ENCODE data around the gene PXK. TPM values are rescaled to one million over a fixed set of nuclear protein-coding genes. Genes with fewer than 3 reads are reported as not detected.

PXK gene
- polyA plus RNA-seq, 1 donor (not counting 4 experiments of a cell fraction or from before 2014, with no cell fraction given), result 12.2 TPM

DNA sequence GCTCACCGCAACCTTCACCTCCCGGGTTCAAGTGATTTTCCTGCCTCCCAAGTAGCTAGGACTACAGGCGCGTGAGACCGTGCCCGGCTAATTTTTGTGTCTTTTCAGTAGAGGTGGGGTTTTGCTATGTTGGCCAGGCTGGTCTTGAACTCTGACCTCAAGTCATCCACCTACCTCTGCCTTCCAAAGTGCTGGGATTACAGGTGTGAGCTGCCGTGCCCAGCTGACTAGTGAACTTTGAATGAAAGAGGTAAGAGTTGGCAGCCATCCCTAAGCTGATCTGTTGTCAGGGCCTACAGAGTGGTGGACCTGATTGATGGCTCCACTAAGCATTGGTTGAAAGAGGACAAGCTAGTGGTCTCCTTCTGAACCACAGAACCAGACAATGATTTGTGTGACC, 15.3 kb downstream of the PXK start:
- Histone ChIP-seq H3K27me3 (ENCODE audit: control insufficient read depth, extremely low read depth, insufficient read depth, low read length) (no peaks in the 10 kb centered on the region), H3K4me2 (ENCODE audit: control insufficient read depth, extremely low read depth, insufficient read depth, low read depth, low read length) (no peak overlapping the region), H3K4me1 (ENCODE audit: control insufficient read depth, extremely low read depth, insufficient read depth, low read length) (no peaks in the 10 kb centered on the region), H4K20me1 (ENCODE audit: control insufficient read depth, extremely low read depth, insufficient read depth, low read length) (no peaks in the 10 kb centered on the region), H3K36me3 (ENCODE audit: control insufficient read depth in 2 of 2, extremely low read depth in 1 of 2, insufficient read depth in 2 of 2, low read length in 2 of 2) (peaks cover 0 to 2% of the 10 kb centered on the region in 2 experiments), H3K9me3 (ENCODE audit: control insufficient read depth, low read depth, low read length) (no peaks in the 10 kb centered on the region), H3K9ac (ENCODE audit: control insufficient read depth, extremely low read depth, insufficient read depth, low read length) (no peak overlapping the region), H3K27ac (ENCODE audit: control insufficient read depth, insufficient read depth, low read length) (no peak overlapping the region), H3K9me1 (ENCODE audit: control insufficient read depth, extremely low read depth, insufficient read depth, low read length) (no peaks in the 10 kb centered on the region), H3K4me3 (ENCODE audit: control insufficient read depth in 2 of 3, extremely low read depth in 1 of 3, insufficient read depth in 2 of 3, low read depth in 1 of 3, low read length in 3 of 3) (no peak overlapping the region), H3K79me2 (ENCODE audit: control insufficient read depth, insufficient read depth, low read length) (no peaks in the 10 kb centered on the region), H2AFZ (ENCODE audit: control insufficient read depth, low read length) (no peak overlapping the region)
- DNase-seq (ENCODE audit: low read depth, low spot score), result no peak
- no peak for FAIRE-seq
- dilution Hi-C loops (cut with MboI; ENCODE audit: extremely low pct_ligation_motif_present, low sequenced_read_pairs), result no loop called here
- TF ChIP-seq EZH2 (IDR thresholded peaks at IDR 0.05; ENCODE audit: low read length), result no peak
- TF ChIP-seq, protein P1, sequence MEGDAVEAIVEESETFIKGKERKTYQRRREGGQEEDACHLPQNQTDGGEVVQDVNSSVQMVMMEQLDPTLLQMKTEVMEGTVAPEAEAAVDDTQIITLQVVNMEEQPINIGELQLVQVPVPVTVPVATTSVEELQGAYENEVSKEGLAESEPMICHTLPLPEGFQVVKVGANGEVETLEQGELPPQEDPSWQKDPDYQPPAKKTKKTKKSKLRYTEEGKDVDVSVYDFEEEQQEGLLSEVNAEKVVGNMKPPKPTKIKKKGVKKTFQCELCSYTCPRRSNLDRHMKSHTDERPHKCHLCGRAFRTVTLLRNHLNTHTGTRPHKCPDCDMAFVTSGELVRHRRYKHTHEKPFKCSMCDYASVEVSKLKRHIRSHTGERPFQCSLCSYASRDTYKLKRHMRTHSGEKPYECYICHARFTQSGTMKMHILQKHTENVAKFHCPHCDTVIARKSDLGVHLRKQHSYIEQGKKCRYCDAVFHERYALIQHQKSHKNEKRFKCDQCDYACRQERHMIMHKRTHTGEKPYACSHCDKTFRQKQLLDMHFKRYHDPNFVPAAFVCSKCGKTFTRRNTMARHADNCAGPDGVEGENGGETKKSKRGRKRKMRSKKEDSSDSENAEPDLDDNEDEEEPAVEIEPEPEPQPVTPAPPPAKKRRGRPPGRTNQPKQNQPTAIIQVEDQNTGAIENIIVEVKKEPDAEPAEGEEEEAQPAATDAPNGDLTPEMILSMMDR (optimal IDR thresholded peaks at IDR 0.05 in 1 of 3, IDR thresholded peaks at IDR 0.05 in 1 of 3, conservative IDR thresholded peaks at IDR 0.05 in 1 of 3; ENCODE audit: extremely low read depth in 1 of 3, insufficient read depth in 2 of 3, low read length in 3 of 3), result no peak

DNA sequence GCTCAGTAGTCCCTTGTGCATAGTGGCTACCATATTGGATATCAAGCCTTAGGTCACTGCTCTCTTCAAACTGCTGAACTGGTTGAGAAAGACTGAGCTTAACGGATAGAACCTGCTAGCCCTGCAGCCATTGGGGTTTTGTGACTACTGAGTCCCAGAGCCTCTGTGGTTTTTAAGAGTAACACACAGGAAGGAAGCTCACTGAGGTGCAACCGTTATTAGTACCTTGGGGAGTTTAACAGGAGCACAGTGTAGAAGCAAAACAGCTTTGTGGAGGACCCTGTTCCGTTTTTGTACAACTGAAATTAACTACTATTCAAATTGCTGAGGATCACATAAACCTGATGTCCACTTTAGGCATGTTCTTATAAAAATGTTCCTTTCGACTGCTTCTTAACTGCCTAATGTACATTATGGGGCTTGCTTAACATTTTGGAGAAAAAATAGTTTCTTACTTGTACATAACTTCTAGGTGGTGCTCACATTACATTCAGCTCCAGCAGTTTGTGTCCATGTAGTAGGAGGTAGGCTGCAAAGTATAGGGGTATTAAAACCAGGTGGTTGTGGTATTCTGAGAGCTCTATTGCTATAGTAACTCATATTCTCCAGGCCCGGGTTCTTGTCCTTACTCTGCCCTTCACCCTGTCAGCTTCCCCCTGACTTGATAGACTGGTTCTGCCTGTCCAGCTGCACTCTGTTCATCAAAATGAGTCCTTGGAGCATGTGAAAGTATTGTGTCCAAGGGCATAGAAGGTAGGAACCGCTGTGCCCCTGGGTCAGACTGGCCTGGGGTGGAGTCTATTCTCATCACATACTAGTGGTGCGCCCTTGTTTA, 17.3 kb downstream of the PXK start:
- no peak overlapping the region for H2AFZ ChIP-seq (ENCODE audit: control insufficient read depth, low read length)
- dilution Hi-C loops (cut with MboI; ENCODE audit: extremely low pct_ligation_motif_present, low sequenced_read_pairs), result no loop called here
- no peaks in the 10 kb centered on the region for H3K79me2 ChIP-seq (ENCODE audit: control insufficient read depth, insufficient read depth, low read length)

More for the DNA sequence above, 17.3 kb downstream of the PXK start:
- Histone ChIP-seq H3K4me3 (ENCODE audit: control insufficient read depth in 2 of 3, extremely low read depth in 1 of 3, insufficient read depth in 2 of 3, low read depth in 1 of 3, low read length in 3 of 3) (no peak overlapping the region), H3K36me3 (ENCODE audit: control insufficient read depth in 2 of 2, extremely low read depth in 1 of 2, insufficient read depth in 2 of 2, low read length in 2 of 2) (no peaks in the 10 kb centered on the region), H4K20me1 (ENCODE audit: control insufficient read depth, extremely low read depth, insufficient read depth, low read length) (no peaks in the 10 kb centered on the region), H3K9me3 (ENCODE audit: control insufficient read depth, low read depth, low read length) (no peaks in the 10 kb centered on the region), H3K27ac (ENCODE audit: control insufficient read depth, insufficient read depth, low read length) (no peak overlapping the region), H3K4me2 (ENCODE audit: control insufficient read depth, extremely low read depth, insufficient read depth, low read depth, low read length) (no peak overlapping the region), H3K27me3 (ENCODE audit: control insufficient read depth, extremely low read depth, insufficient read depth, low read length) (no peaks in the 10 kb centered on the region), H3K9ac (ENCODE audit: control insufficient read depth, extremely low read depth, insufficient read depth, low read length) (no peak overlapping the region), H3K4me1 (ENCODE audit: control insufficient read depth, extremely low read depth, insufficient read depth, low read length) (no peaks in the 10 kb centered on the region), H3K9me1 (ENCODE audit: control insufficient read depth, extremely low read depth, insufficient read depth, low read length) (no peaks in the 10 kb centered on the region)
- FAIRE-seq, result no peak
- TF ChIP-seq, protein P1 (optimal IDR thresholded peaks at IDR 0.05 in 1 of 3, IDR thresholded peaks at IDR 0.05 in 1 of 3, conservative IDR thresholded peaks at IDR 0.05 in 1 of 3; ENCODE audit: extremely low read depth in 1 of 3, insufficient read depth in 2 of 3, low read length in 3 of 3), result no peak
- TF ChIP-seq EZH2 (IDR thresholded peaks at IDR 0.05; ENCODE audit: low read length), result no peak
- DNase-seq (ENCODE audit: low read depth, low spot score), result no peak

All from keratinocyte (primary cell).